ENCODE data around the gene KCND1. TPM values are rescaled to one million over a fixed set of nuclear protein-coding genes. Genes with fewer than 3 reads are reported as not detected.

The KCND1 gene
- 0.13 and 0.24 TPM in 2 replicates for total RNA-seq (2014; rRNA removed; shearing (Covaris generic))
- 0.12 and 0.25 TPM in 2 replicates for polyA plus RNA-seq (2015; cell fraction: cytosol; rRNA removed)
- polyA plus RNA-seq (2015; cell fraction: nucleus; rRNA removed): 1.7 and 20.7 TPM in 2 replicates

- DNase-seq (ENCODE audit: low read depth, low spot score): no peak
Measured at GRCh38 chrX:48971249-48972219, at the start of gene KCND1. Gene KCND1, minus strand, starts transcription at chrX:48971844. Its CDS starts 1,573 bp downstream, at chrX:48970271.

GRCh38 chrX:49019599-49020249 lies 48.1 kb upstream of the KCND1 start:
- in situ Hi-C loops (cut with HindIII; ENCODE audit: low pct_unique_long_range_greater_than_20kb, low sequenced_read_pairs): no loop called here
- no peak for DNase-seq (ENCODE audit: low read depth, low spot score)

More at GRCh38 chrX:48971249-48972219, at the start of gene KCND1:
- in situ Hi-C loops (cut with HindIII; ENCODE audit: low pct_unique_long_range_greater_than_20kb, low sequenced_read_pairs): no loop called here

- in situ Hi-C loops (cut with HindIII; ENCODE audit: low pct_unique_long_range_greater_than_20kb, low sequenced_read_pairs): no loop called here
- no peak for DNase-seq (ENCODE audit: low read depth, low spot score)
Measured at GRCh38 chrX:49019050-49019449, 47.4 kb upstream of the KCND1 start.

GRCh38 chrX:49003696-49004095 lies 32.1 kb upstream of the KCND1 start:
- in situ Hi-C loops (cut with HindIII; ENCODE audit: low pct_unique_long_range_greater_than_20kb, low sequenced_read_pairs): no loop called here
- peak; percentile 7 for DNase-seq (ENCODE audit: low read depth, low spot score)

GRCh38 chrX:49002091-49002935 lies 30.7 kb upstream of the KCND1 start, which contains the start of gene GRIPAP1:
Gene GRIPAP1, minus strand, starts transcription at chrX:49002264. Its CDS starts 35 bp downstream, at chrX:49002229.
- in situ Hi-C loops (cut with HindIII; ENCODE audit: low pct_unique_long_range_greater_than_20kb, low sequenced_read_pairs): no loop called here
- peak; percentile 79 for DNase-seq (ENCODE audit: low read depth, low spot score)

GRCh38 chrX:49001521-49002090 lies 30.0 kb upstream of the KCND1 start:
- DNase-seq (ENCODE audit: low read depth, low spot score): peak; percentile 18
- in situ Hi-C loops (cut with HindIII; ENCODE audit: low pct_unique_long_range_greater_than_20kb, low sequenced_read_pairs): no loop called here

- DNase-seq (ENCODE audit: low read depth, low spot score): no peak
- in situ Hi-C loops (cut with HindIII; ENCODE audit: low pct_unique_long_range_greater_than_20kb, low sequenced_read_pairs): no loop called here
Measured at GRCh38 chrX:49000636-49001035, 29.0 kb upstream of the KCND1 start.

- in situ Hi-C loops (cut with HindIII; ENCODE audit: low pct_unique_long_range_greater_than_20kb, low sequenced_read_pairs): no loop called here
- no peak for DNase-seq (ENCODE audit: low read depth, low spot score)
Measured at GRCh38 chrX:48999030-48999429, 27.4 kb upstream of the KCND1 start.

GRCh38 chrX:48998391-48998790 lies 26.7 kb upstream of the KCND1 start:
- no peak for DNase-seq (ENCODE audit: low read depth, low spot score)
- in situ Hi-C loops (cut with HindIII; ENCODE audit: low pct_unique_long_range_greater_than_20kb, low sequenced_read_pairs): no loop called here

GRCh38 chrX:48997865-48998264 lies 26.2 kb upstream of the KCND1 start:
- in situ Hi-C loops (cut with HindIII; ENCODE audit: low pct_unique_long_range_greater_than_20kb, low sequenced_read_pairs): no loop called here
- DNase-seq (ENCODE audit: low read depth, low spot score): no peak

- in situ Hi-C loops (cut with HindIII; ENCODE audit: low pct_unique_long_range_greater_than_20kb, low sequenced_read_pairs): no loop called here
- DNase-seq (ENCODE audit: low read depth, low spot score): no peak
Measured at GRCh38 chrX:48997455-48997854, 25.8 kb upstream of the KCND1 start.

- in situ Hi-C loops (cut with HindIII; ENCODE audit: low pct_unique_long_range_greater_than_20kb, low sequenced_read_pairs): no loop called here
- no peak for DNase-seq (ENCODE audit: low read depth, low spot score)
Measured at GRCh38 chrX:48996969-48997368, 25.3 kb upstream of the KCND1 start.

GRCh38 chrX:48992341-48992740 lies 20.7 kb upstream of the KCND1 start:
- no peak for DNase-seq (ENCODE audit: low read depth, low spot score)

GRCh38 chrX:48989483-48989882 lies 17.8 kb upstream of the KCND1 start:
- in situ Hi-C loops (cut with HindIII; ENCODE audit: low pct_unique_long_range_greater_than_20kb, low sequenced_read_pairs): no loop called here
- no peak for DNase-seq (ENCODE audit: low read depth, low spot score)

More at GRCh38 chrX:48992341-48992740, 20.7 kb upstream of the KCND1 start:
- in situ Hi-C loops (cut with HindIII; ENCODE audit: low pct_unique_long_range_greater_than_20kb, low sequenced_read_pairs): no loop called here

GRCh38 chrX:48983896-48984295 lies 12.3 kb upstream of the KCND1 start:
- DNase-seq (ENCODE audit: low read depth, low spot score): no peak
- in situ Hi-C loops (cut with HindIII; ENCODE audit: low pct_unique_long_range_greater_than_20kb, low sequenced_read_pairs): no loop called here

GRCh38 chrX:48983081-48983480 lies 11.4 kb upstream of the KCND1 start:
- no peak for DNase-seq (ENCODE audit: low read depth, low spot score)
- in situ Hi-C loops (cut with HindIII; ENCODE audit: low pct_unique_long_range_greater_than_20kb, low sequenced_read_pairs): no loop called here

- DNase-seq (ENCODE audit: low read depth, low spot score): no peak
- in situ Hi-C loops (cut with HindIII; ENCODE audit: low pct_unique_long_range_greater_than_20kb, low sequenced_read_pairs): no loop called here
Measured at GRCh38 chrX:48981178-48981577, 9.5 kb upstream of the KCND1 start.
